HEK293T (cell line): ENCODE data around the gene GHITM.
A peak's percentile ranks its signal among the peaks of the same experiment; 100 is the strongest.

Experiments
- ELF4 ChIP-seq: fragments of 450-650 bp; IDR thresholded peaks from 2 replicates; pipeline ENCODE4 v1.6.1; 2017; ENCODE audit warnings: antibody characterized with exemption
- FOXA1 ChIP-seq: fragments of 450-650 bp; IDR thresholded peaks from 2 replicates; pipeline ENCODE4 v1.6.1; 2016; ENCODE audit warnings: mild to moderate bottlenecking
- FOXK2 ChIP-seq: fragments of 450-650 bp; IDR thresholded peaks from 2 replicates; pipeline ENCODE4 v1.6.1; 2016; ENCODE audit warnings: mild to moderate bottlenecking
- FOXM1 ChIP-seq: fragments of 450-650 bp; IDR thresholded peaks from 2 replicates; pipeline ENCODE4 v1.6.1; 2017; ENCODE audit warnings: mild to moderate bottlenecking, borderline replicate concordance
- L3MBTL2 ChIP-seq: fragments of 450-650 bp; conservative IDR thresholded peaks from 2 replicates; pipeline ENCODE4 v1.6.1; 2016; ENCODE audit warnings: mild to moderate bottlenecking
- SP1 ChIP-seq: fragments of 450-650 bp; IDR thresholded peaks from 2 replicates; pipeline ENCODE4 v1.6.1; 2017
- SUZ12 ChIP-seq: fragments of 450-650 bp; IDR thresholded peaks from 2 replicates; pipeline ENCODE4 v1.6.1; 2016; ENCODE audit warnings: mild to moderate bottlenecking
- TARDBP ChIP-seq: fragments of 450-650 bp; IDR thresholded peaks from 2 replicates; pipeline ENCODE4 v1.6.1; 2016
- ZNF384 ChIP-seq: fragments of 450-650 bp; IDR thresholded peaks from 2 replicates; pipeline ENCODE4 v1.6.1; 2016

- TF ChIP-seq FOXK2 (no peak), ELF4 (no peak), SP1 (no peak), ZNF384 (no peak), TARDBP (peak; percentile 35; the same call in 1 of the 2 replicates), L3MBTL2 (no peak), FOXA1 (no peak), FOXM1 (no peak), SUZ12 (no peak)
These were observed 38.9 kb downstream of the GHITM start for GRCh38 chr10:84178160-84178609.
